OCI-LY7 (cell line): ENCODE measurements around the gene UNC13B. TPM values are rescaled to one million over a fixed set of nuclear protein-coding genes. Genes with fewer than 3 reads are reported as not detected.

Source experiments
- BruUV-seq: library from RNA; stranded (reverse); fragments of 400-500 nt; replicated peaks from 2 replicates; lab custom pipeline; 2021; lab: Mats Ljungman, UMichigan
- CTCF ChIA-PET: fragments of 300-600 bp; sonication (Branson Sonifier 250); formaldehyde crosslinking; loops from one replicate; lab custom pipeline; 2022; ENCODE audit warnings: antibody characterized with exemption; ENCODE audit not compliant: unreplicated experiment; lab: Charles Lee
- POLR2A ChIA-PET: fragments of 300-600 bp; sonication (Branson Sonifier 250); formaldehyde crosslinking; loops from one replicate; lab custom pipeline; 2022; ENCODE audit warnings: antibody characterized with exemption; lab: Charles Lee
- DNase-seq: peaks from one replicate; pipeline ENCODE4 v3.0.0-alpha.2; 2015; ENCODE audit warnings: low spot score
- H2AFZ ChIP-seq: fragments of 200-600 bp; sonication (generic), shearing (Covaris generic); 2 replicates; pipeline ENCODE4 v1.6.1; 2014; ENCODE audit warnings: mild to moderate bottlenecking, antibody characterized with exemption, low read length, moderate library complexity
- H3K27ac ChIP-seq: fragments of 200-600 bp; sonication (generic); 2 replicates; pipeline ENCODE4 v1.5.1; 2014; ENCODE audit warnings: mixed run types, low read depth, mild to moderate bottlenecking, moderate library complexity, low read length, inconsistent platforms; ENCODE audit not compliant: poor library complexity, severe bottlenecking
- H3K36me3 ChIP-seq: fragments of 200-600 bp; sonication (generic); 2 replicates; pipeline ENCODE4 v1.6.1; 2014; ENCODE audit warnings: mild to moderate bottlenecking, antibody characterized with exemption, low read length, moderate library complexity, mixed read lengths; ENCODE audit not compliant: insufficient read depth
- H3K4me1 ChIP-seq: fragments of 200-600 bp; sonication (generic); 2 replicates; pipeline ENCODE4 v1.5.1; 2014; ENCODE audit warnings: mild to moderate bottlenecking, low read length; ENCODE audit not compliant: insufficient read depth, poor library complexity, severe bottlenecking
- H3K4me2 ChIP-seq: fragments of 200-600 bp; sonication (generic); 2 replicates; pipeline ENCODE4 v1.6.1; 2014; ENCODE audit warnings: mild to moderate bottlenecking, low read length
- H3K4me3 ChIP-seq: fragments of 200-600 bp; sonication (generic); 2 replicates; pipeline ENCODE4 v1.5.1; 2014; ENCODE audit warnings: mild to moderate bottlenecking, low read depth, low read length; ENCODE audit not compliant: poor library complexity, severe bottlenecking
- H3K79me2 ChIP-seq: fragments of 200-600 bp; sonication (generic); 2 replicates; pipeline ENCODE4 v1.6.1; 2016; ENCODE audit warnings: low read depth, mild to moderate bottlenecking, low read length, moderate library complexity, mixed read lengths; ENCODE audit not compliant: insufficient read depth
- H3K9me2 ChIP-seq: fragments of 200-600 bp; sonication (generic); 2 replicates; pipeline ENCODE4 v1.6.1; 2016; ENCODE audit warnings: mild to moderate bottlenecking, low read length, mixed read lengths; ENCODE audit not compliant: insufficient read depth
- H3K9me3 ChIP-seq: fragments of 200-600 bp; sonication (generic); 2 replicates; pipeline ENCODE4 v1.6.1; 2014; ENCODE audit warnings: mild to moderate bottlenecking, mixed run types, low read length, mixed read lengths
- H4K20me1 ChIP-seq: fragments of 200-600 bp; sonication (generic); 2 replicates; pipeline ENCODE4 v1.6.1; 2014; ENCODE audit warnings: mild to moderate bottlenecking, antibody characterized with exemption, low read length, moderate library complexity, mixed read lengths; ENCODE audit not compliant: insufficient read depth
- CTCF ChIP-seq: fragments of 200-600 bp; sonication (generic); conservative IDR thresholded peaks from 2 replicates; pipeline ENCODE4 v1.5.1; 2014; ENCODE audit warnings: mild to moderate bottlenecking, antibody characterized with exemption, low read length, moderate library complexity, mixed read lengths
- EZH2phosphoT487 ChIP-seq: fragments of 200-600 bp; sonication (generic); IDR thresholded peaks from 2 replicates; pipeline ENCODE4 v1.6.1; 2018; ENCODE audit warnings: low read depth, borderline replicate concordance, mild to moderate bottlenecking, mixed run types, antibody characterized with exemption, low read length, moderate library complexity, mixed read lengths
- intact Hi-C: fragments of 100-400 bp; cut with micrococcal nuclease; formaldehyde crosslinking; loops from one replicate; pipeline ENCODE4 v1.10.0; 2022; ENCODE audit not compliant: unreplicated experiment
- total RNA-seq, 2 experiments: library from RNA; depleted of rRNA in 1 of 2; stranded (reverse); fragments of >200 nt in 1 of 2; shearing (Covaris generic) in 1 of 2; gene quantifications; 2 replicates each; pipeline ENCODE4 v1.2.3, GENCODE V29; 2014 to 2022

Gene UNC13B
- total RNA-seq, 2 experiments from 2014 or later = 1.7 to 5.8 TPM

GRCh38 chr9:35338561-35339274, 176.9 kb downstream of the UNC13B start:
- intact Hi-C loops = no loop called here
- Histone ChIP-seq H3K4me1 (no peaks in the 10 kb centered on the region), H3K4me2 (no peak overlapping the region), H4K20me1 (no peaks in the 10 kb centered on the region), H3K36me3 (no peaks in the 10 kb centered on the region), H3K9me2 (no peaks in the 10 kb centered on the region), H2AFZ (no peak overlapping the region), H3K27ac (no peak overlapping the region), H3K79me2 (no peaks in the 10 kb centered on the region), H3K9me3 (no peaks in the 10 kb centered on the region), H3K4me3 (no peak overlapping the region)
- CTCF ChIA-PET = no interaction called here
- TF ChIP-seq CTCF (no peak), EZH2phosphoT487 (no peak)
- no TSS peak for BruUV-seq
- DNase-seq = no peak
- POLR2A ChIA-PET = interaction anchor here (0.6 to 1.2 kb wide), 2 partner anchors 11 to 182 kb away, joined by 3 to 4 read pairs; no protein-coding TSS in a partner anchor

GRCh38 chr9:35340046-35340445, 178.2 kb downstream of the UNC13B start:
- ChIA-PET POLR2A (interaction anchor here (0.7 kb wide), 1 partner anchor 35 kb away, joined by 3 read pairs; no protein-coding TSS in a partner anchor), CTCF (no interaction called here)
- H3K4me2 ChIP-seq = no peak overlapping the region
- no peak overlapping the region for H3K27ac ChIP-seq
- intact Hi-C loops = no loop called here
- BruUV-seq = no TSS peak
- no peaks in the 10 kb centered on the region for H4K20me1 ChIP-seq
- no peaks in the 10 kb centered on the region for H3K9me2 ChIP-seq
- H3K4me3 ChIP-seq = no peak overlapping the region
- TF ChIP-seq EZH2phosphoT487 = no peak
- TF ChIP-seq CTCF = no peak
- no peaks in the 10 kb centered on the region for H3K9me3 ChIP-seq
- no peaks in the 10 kb centered on the region for H3K79me2 ChIP-seq
- no peaks in the 10 kb centered on the region for H3K36me3 ChIP-seq
- H3K4me1 ChIP-seq = no peaks in the 10 kb centered on the region
- DNase-seq = no peak
- H2AFZ ChIP-seq = no peak overlapping the region

- no peak for DNase-seq
- BruUV-seq = no TSS peak
Observed at GRCh38 chr9:35341021-35341420, 179.2 kb downstream of the UNC13B start.

More at GRCh38 chr9:35341021-35341420, 179.2 kb downstream of the UNC13B start:
- Histone ChIP-seq H2AFZ (no peak overlapping the region), H4K20me1 (no peaks in the 10 kb centered on the region), H3K27ac (no peak overlapping the region), H3K4me2 (no peak overlapping the region), H3K36me3 (no peaks in the 10 kb centered on the region), H3K9me2 (no peaks in the 10 kb centered on the region), H3K79me2 (no peaks in the 10 kb centered on the region), H3K4me3 (no peak overlapping the region), H3K9me3 (no peaks in the 10 kb centered on the region), H3K4me1 (no peaks in the 10 kb centered on the region)
- POLR2A ChIA-PET = interaction anchor here (0.6 to 0.7 kb wide), 2 partner anchors 26 to 34 kb away, joined by 3 read pairs; no protein-coding TSS in a partner anchor
- intact Hi-C loops = no loop called here
- TF ChIP-seq CTCF (no peak), EZH2phosphoT487 (no peak)
- CTCF ChIA-PET = no interaction called here
